ENCODE measurements around the gene RPL37.
"Not testable (repeated sequence)": the region's sequence is repeated elsewhere in the genome, so short reads cannot be mapped to it uniquely, and the experiment has no call there.

- TF ChIP-seq CTCF, POLR2A (IDR thresholded peaks at IDR 0.05): not testable (repeated sequence)
Observed at GRCh38 chr5:40825461-40826043, 9.5 kb downstream of the RPL37 start.
